Measurements from ENCODE around the gene EME1. TPM values are rescaled to one million over a fixed set of nuclear protein-coding genes. Genes with fewer than 3 reads are reported as not detected.

Gene EME1
- total and polyA plus RNA-seq, 2 of the 4 experiments (the other 2 are of a cell fraction): 9.1 to 9.4 TPM

DNA sequence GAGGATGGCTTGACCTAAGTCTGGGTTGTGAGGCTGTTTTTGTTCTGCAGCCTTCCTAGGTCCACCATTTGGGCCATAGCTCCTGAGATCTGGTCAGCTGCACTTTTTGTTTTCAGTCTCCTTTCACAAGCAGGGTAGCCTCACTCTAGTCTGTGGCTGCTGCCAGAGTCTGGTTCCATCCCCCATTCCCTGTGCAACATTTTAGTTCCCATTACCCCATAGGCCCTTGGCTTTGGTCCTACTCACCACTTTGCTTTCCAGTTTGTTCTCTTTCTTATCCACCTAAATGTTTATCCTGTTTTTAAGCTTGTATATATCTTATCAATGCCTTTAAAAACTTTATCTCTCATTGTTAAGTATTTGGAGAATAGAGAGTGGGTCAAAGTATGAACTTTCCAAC is 33.6 kb upstream of the EME1 start:
- Histone ChIP-seq H3K9ac (ENCODE audit: low read depth, low read length) (no peak overlapping the region), H3K27me3 (ENCODE audit: control insufficient read depth, insufficient read depth, low read length) (0 out of 2 replicates have a peak, but pooled peaks cover 2% of the 10 kb centered on the region), H3K9me1 (ENCODE audit: insufficient read depth, low read length) (no peaks in the 10 kb centered on the region), H3K4me2 (ENCODE audit: low read depth, low read length) (no peak overlapping the region), H3K4ac (ENCODE audit: low read depth, low read length) (no peak overlapping the region), H3K4me3 (ENCODE audit: insufficient read depth, low read depth, low read length) (no peak overlapping the region), H4K20me1 (ENCODE audit: insufficient read depth, low read length) (no peaks in the 10 kb centered on the region), H2AK5ac (ENCODE audit: low read depth, low read length) (no peak overlapping the region), H2BK5ac (ENCODE audit: low read depth, low read length, poor library complexity, severe bottlenecking) (no peak overlapping the region), H2AFZ (replicated peaks; ENCODE audit: low read length, poor library complexity) (no peak overlapping the region), H2BK120ac (ENCODE audit: low read depth, low read length) (no peak overlapping the region), H3K18ac (ENCODE audit: low read depth, low read length) (no peak overlapping the region), H4K91ac (ENCODE audit: insufficient read depth, low read depth, low read length) (no peak overlapping the region), H3K56ac (ENCODE audit: extremely low read depth, insufficient read depth, low read length) (no peak overlapping the region), H3K36me3 (ENCODE audit: control insufficient read depth, insufficient read depth, low read length) (no peaks in the 10 kb centered on the region), H2BK15ac (ENCODE audit: low read depth, low read length) (no peak overlapping the region), H2BK20ac (ENCODE audit: low read depth, low read length) (no peak overlapping the region), H4K5ac (ENCODE audit: low read depth, low read length) (no peak overlapping the region), H3K23ac (ENCODE audit: low read depth, low read length) (no peak overlapping the region), H3K4me1 (ENCODE audit: control insufficient read depth, insufficient read depth, low read length) (no peaks in the 10 kb centered on the region), H3K27ac (ENCODE audit: insufficient read depth, low read length) (no peak overlapping the region), H4K8ac (ENCODE audit: low read depth in 2 of 2, low read length in 2 of 2) (no peak overlapping the region), H3K14ac (replicated peaks; ENCODE audit: low read depth, low read length) (no peak overlapping the region), H3K79me1 (ENCODE audit: low read depth in 1 of 2, low read length in 2 of 2) (no peaks in the 10 kb centered on the region), H3K9me3 (ENCODE audit: control insufficient read depth, insufficient read depth, low read length) (peaks cover 2% of the 10 kb centered on the region; the same call in 1 of the 2 replicates), H2AK9ac (replicated peaks; ENCODE audit: low read depth, low read length, poor library complexity) (no peak overlapping the region)
- ATAC-seq (ENCODE audit: low read depth) (no peak), DNase-seq (no peak)
- dilution Hi-C loops (cut with HindIII; ENCODE audit: low sequenced_read_pairs, unreplicated experiment): no loop called here
- in situ Hi-C loops (cut with MboI; ENCODE audit: low sequenced_read_pairs): no loop called here
- BruUV-seq (replicated peaks): no TSS peak
- TF ChIP-seq CHD1 (IDR thresholded peaks at IDR 0.05; ENCODE audit: low read depth, low read length) (no peak), RAD21 (IDR thresholded peaks at IDR 0.05; ENCODE audit: low read length) (no peak), BHLHE40 (IDR thresholded peaks at IDR 0.05; ENCODE audit: low read depth, low read length) (no peak), MXI1 (IDR thresholded peaks at IDR 0.05; ENCODE audit: borderline replicate concordance, low read depth, low read length) (no peak), POLR2A (IDR thresholded peaks at IDR 0.05; ENCODE audit: low read depth, low read length) (no peak)
- TF ChIP-seq, protein P1, sequence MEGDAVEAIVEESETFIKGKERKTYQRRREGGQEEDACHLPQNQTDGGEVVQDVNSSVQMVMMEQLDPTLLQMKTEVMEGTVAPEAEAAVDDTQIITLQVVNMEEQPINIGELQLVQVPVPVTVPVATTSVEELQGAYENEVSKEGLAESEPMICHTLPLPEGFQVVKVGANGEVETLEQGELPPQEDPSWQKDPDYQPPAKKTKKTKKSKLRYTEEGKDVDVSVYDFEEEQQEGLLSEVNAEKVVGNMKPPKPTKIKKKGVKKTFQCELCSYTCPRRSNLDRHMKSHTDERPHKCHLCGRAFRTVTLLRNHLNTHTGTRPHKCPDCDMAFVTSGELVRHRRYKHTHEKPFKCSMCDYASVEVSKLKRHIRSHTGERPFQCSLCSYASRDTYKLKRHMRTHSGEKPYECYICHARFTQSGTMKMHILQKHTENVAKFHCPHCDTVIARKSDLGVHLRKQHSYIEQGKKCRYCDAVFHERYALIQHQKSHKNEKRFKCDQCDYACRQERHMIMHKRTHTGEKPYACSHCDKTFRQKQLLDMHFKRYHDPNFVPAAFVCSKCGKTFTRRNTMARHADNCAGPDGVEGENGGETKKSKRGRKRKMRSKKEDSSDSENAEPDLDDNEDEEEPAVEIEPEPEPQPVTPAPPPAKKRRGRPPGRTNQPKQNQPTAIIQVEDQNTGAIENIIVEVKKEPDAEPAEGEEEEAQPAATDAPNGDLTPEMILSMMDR (conservative IDR thresholded peaks at IDR 0.05; ENCODE audit: low read depth, low read length): no peak
- intact Hi-C loops (cut with micrococcal nuclease): no loop called here
- ChIA-PET CTCF (no interaction called here), POLR2A (ENCODE audit: unreplicated experiment) (no interaction called here)
